Measurements from ENCODE around the gene CCDC78. TPM values are rescaled to one million over a fixed set of nuclear protein-coding genes. Genes with fewer than 3 reads are reported as not detected.

The CCDC78 gene
- total RNA-seq, 1 donor from 2014 or later = 2.5 TPM

DNA sequence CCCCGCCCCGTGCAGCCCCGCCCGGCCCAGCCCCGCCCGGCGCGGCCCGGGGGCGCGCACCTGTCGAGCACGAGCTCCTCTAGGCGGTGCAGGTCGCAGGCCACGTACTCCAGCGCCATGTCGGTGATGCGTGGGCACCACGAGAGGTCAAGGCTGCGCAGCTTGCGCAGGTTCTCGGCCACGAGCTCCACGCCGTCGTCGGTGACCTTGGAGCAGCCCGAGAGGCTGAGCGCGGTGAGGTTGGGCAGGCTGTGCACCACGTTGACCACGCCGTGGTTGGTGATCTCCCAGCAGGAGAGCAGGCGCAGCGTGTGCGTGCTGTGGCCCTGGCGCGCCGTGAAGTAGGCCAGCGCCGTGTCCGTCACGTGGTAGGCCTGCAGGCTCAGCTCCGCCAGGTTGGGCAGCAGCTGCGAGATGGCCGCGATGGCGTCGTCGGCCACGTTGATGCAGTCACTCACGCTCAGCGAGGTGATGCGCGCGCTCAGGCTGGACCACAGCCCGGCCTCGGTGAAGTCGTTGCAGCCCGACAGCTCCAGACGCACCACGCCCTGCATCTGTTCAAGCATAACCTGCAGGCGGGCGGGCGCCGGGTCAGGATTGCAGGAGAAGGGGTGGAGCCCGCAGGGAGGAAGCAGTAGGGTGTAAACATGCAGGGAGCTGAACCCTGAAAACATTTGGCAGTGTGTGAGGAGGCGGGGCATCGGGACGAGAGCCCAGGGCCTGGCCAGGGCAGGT lies 30.7 kb downstream of the CCDC78 start:
- no peak for DNase-seq (ENCODE audit: low read depth)
- Histone ChIP-seq H3K36me3 (ENCODE audit: control insufficient read depth, insufficient read depth, low read length) (no peaks in the 10 kb centered on the region), H3K4me3 (ENCODE audit: low read depth, low read length) (no peak overlapping the region), H3K27me3 (ENCODE audit: control insufficient read depth, insufficient read depth, low read length) (peaks cover 59% of the 10 kb centered on the region)
- TF ChIP-seq, protein P1, sequence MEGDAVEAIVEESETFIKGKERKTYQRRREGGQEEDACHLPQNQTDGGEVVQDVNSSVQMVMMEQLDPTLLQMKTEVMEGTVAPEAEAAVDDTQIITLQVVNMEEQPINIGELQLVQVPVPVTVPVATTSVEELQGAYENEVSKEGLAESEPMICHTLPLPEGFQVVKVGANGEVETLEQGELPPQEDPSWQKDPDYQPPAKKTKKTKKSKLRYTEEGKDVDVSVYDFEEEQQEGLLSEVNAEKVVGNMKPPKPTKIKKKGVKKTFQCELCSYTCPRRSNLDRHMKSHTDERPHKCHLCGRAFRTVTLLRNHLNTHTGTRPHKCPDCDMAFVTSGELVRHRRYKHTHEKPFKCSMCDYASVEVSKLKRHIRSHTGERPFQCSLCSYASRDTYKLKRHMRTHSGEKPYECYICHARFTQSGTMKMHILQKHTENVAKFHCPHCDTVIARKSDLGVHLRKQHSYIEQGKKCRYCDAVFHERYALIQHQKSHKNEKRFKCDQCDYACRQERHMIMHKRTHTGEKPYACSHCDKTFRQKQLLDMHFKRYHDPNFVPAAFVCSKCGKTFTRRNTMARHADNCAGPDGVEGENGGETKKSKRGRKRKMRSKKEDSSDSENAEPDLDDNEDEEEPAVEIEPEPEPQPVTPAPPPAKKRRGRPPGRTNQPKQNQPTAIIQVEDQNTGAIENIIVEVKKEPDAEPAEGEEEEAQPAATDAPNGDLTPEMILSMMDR (IDR thresholded peaks at IDR 0.05; ENCODE audit: insufficient read depth, low read length, poor library complexity, severe bottlenecking) = no peak

DNA sequence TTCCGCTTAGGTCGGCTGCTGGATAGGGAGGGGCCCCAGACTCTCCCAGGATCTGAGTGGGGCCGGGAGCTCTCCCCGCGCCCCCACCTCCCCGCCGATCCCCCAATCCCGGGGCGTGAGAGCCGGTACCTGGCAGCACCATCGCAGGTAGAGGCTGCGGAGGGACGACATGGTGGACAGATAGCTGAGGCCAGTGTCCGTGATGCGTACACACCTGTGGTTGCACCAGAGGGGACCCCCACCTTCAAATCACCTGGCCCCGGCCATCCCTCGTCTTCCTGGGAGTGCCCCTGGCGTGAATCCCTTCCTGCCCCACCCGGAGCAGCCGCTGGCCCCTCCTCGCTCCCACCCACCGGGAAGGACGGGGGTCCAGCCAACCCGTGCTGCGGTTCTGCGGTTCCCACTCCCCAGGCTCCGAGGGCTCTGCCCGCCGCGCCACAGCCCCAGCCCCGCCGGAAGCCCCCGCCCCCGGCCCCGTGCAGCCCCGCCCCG lies 31.3 kb downstream of the CCDC78 start:
- Histone ChIP-seq H3K4me3 (ENCODE audit: low read depth, low read length) (no peak overlapping the region), H3K36me3 (ENCODE audit: control insufficient read depth, insufficient read depth, low read length) (no peaks in the 10 kb centered on the region), H3K27me3 (ENCODE audit: control insufficient read depth, insufficient read depth, low read length) (peaks cover 53% of the 10 kb centered on the region)
- TF ChIP-seq, protein P1 (IDR thresholded peaks at IDR 0.05; ENCODE audit: insufficient read depth, low read length, poor library complexity, severe bottlenecking) = no peak
- no peak for DNase-seq (ENCODE audit: low read depth)

DNA sequence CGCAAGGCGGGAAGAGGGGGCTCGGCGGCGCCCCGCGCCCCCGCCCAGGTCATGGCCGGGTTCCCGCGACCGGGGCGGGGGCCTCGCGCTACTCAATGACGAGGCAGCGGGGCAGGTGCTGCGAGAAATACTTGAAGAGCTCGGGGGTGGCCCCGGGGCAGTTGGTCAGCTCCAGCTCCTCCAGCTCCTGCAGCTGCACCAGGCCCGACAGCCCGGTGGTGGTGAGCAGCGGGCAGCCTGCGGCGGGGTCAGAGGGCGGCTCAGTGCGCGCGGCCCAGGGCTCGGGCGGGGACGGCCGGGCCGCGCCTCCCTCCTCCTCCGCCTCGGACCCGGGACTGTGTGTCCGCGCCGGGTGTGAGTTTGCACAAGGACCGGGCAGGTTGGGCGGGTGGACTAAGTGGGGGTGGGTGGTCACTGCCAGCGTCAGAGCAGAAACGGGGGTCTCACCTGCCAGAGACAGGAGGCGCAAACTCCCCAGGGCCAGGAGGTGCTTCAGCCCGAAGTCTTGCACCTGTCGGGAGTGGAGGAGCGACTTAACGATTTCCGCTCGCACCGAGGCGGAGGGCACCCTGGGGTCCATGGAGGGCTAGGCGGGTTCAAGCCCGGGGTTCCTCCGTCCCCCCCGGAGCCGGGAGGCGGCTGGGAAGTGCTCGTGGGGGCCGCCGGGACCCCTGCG lies 31.9 kb downstream of the CCDC78 start:
- H3K4me3 ChIP-seq (ENCODE audit: low read depth, low read length) = no peak overlapping the region
- peaks cover 47% of the 10 kb centered on the region for H3K27me3 ChIP-seq (ENCODE audit: control insufficient read depth, insufficient read depth, low read length)
- H3K36me3 ChIP-seq (ENCODE audit: control insufficient read depth, insufficient read depth, low read length) = no peaks in the 10 kb centered on the region
- no peak for DNase-seq (ENCODE audit: low read depth)
- TF ChIP-seq, protein P1 (IDR thresholded peaks at IDR 0.05; ENCODE audit: insufficient read depth, low read length, poor library complexity, severe bottlenecking) = no peak

DNA sequence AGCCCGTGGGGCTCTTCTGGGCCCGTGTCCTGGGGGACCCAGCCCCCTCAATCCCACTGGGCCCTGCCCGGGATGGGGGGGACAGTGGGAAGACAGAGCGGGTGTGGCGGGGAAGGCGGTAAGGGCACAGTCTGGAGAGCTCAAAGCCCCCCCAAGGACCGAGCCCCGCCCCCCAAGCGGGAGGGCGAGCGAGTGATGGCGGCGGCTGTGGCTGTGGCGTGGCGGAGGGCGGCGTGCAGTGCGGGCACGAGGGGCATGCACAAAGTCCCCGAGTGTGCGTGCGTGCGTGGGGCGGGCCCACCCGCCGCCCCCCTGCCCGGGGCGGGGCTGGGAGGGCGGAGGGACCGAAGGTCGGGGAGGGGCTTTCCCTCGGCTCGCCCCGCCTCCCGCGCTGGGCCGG lies 32.5 kb downstream of the CCDC78 start:
- Histone ChIP-seq H3K36me3 (ENCODE audit: control insufficient read depth, insufficient read depth, low read length) (no peaks in the 10 kb centered on the region), H3K4me3 (ENCODE audit: low read depth, low read length) (no peak overlapping the region), H3K27me3 (ENCODE audit: control insufficient read depth, insufficient read depth, low read length) (peaks cover 42% of the 10 kb centered on the region)
- TF ChIP-seq, protein P1 (IDR thresholded peaks at IDR 0.05; ENCODE audit: insufficient read depth, low read length, poor library complexity, severe bottlenecking) = no peak
- DNase-seq (ENCODE audit: low read depth) = no peak

DNA sequence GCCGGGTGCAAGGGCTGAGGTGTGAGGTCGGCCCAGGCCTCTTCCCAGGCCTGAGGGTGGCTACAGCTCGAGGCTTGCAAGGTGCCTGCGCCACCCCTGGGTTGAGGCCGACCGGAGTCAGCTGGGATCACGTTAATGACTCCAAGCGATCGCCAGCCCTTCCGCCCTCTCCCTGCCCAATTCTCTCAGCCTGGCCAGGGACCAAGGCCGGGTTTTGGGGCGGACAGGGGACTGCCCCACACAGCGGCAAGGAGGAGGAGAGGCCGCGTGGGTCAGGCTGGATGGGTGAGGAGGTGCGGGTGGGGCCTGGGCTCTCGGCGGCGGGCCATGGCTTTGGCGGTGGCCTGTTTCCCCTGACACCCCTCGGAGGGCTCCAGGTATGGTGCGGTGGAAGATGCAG lies 32.9 kb downstream of the CCDC78 start:
- DNase-seq (ENCODE audit: low read depth) = no peak
- TF ChIP-seq, protein P1 (IDR thresholded peaks at IDR 0.05; ENCODE audit: insufficient read depth, low read length, poor library complexity, severe bottlenecking) = no peak

More for the DNA sequence above, 32.9 kb downstream of the CCDC78 start:
- Histone ChIP-seq H3K4me3 (ENCODE audit: low read depth, low read length) (no peak overlapping the region), H3K27me3 (ENCODE audit: control insufficient read depth, insufficient read depth, low read length) (peaks cover 41% of the 10 kb centered on the region), H3K36me3 (ENCODE audit: control insufficient read depth, insufficient read depth, low read length) (no peaks in the 10 kb centered on the region)

All from kidney epithelial cell (primary cell).